C4-2B (cell line): Measurements from ENCODE around the gene TTLL3.

Experiments
- ZFX ChIP-seq: fragments of 450-650 bp; IDR thresholded peaks from 2 replicates; pipeline ENCODE4 v1.6.1; 2017
- TF ChIP-seq, protein P1 (sequence below): fragments of 450-650 bp; conservative IDR thresholded peaks from 2 replicates; pipeline ENCODE4 v1.5.1; 2017; ENCODE audit warnings: mild to moderate bottlenecking

DNA sequence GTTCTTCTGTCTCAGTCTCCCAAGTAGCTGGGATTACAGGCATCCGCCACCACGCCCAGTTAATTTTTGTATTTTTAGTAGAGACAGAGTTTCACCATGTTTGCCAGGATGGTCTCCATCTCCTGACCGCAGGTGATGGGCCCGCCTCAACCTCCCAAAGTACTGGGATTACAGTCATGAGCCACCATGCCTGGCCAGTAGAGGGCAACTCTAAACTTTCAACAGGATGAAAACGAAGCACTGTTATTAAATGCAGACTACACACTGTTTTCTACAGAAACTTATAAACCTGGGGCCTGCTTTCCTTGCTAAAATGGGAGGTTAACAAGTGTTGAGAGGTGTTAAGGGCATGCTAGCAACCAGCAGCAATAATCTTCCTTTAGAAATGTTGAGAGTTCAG, 9.5 kb upstream of the TTLL3 start:
- TF ChIP-seq, protein P1, sequence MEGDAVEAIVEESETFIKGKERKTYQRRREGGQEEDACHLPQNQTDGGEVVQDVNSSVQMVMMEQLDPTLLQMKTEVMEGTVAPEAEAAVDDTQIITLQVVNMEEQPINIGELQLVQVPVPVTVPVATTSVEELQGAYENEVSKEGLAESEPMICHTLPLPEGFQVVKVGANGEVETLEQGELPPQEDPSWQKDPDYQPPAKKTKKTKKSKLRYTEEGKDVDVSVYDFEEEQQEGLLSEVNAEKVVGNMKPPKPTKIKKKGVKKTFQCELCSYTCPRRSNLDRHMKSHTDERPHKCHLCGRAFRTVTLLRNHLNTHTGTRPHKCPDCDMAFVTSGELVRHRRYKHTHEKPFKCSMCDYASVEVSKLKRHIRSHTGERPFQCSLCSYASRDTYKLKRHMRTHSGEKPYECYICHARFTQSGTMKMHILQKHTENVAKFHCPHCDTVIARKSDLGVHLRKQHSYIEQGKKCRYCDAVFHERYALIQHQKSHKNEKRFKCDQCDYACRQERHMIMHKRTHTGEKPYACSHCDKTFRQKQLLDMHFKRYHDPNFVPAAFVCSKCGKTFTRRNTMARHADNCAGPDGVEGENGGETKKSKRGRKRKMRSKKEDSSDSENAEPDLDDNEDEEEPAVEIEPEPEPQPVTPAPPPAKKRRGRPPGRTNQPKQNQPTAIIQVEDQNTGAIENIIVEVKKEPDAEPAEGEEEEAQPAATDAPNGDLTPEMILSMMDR, result no peak; the same call in 1 of the 2 replicates
- no peak for TF ChIP-seq ZFX
